DOHH2 (cell line): Measurements from ENCODE around the gene NOD2.

Source experiments
- CTCF ChIP-seq: fragments of 200-600 bp; sonication (generic); IDR thresholded peaks from one replicate; pipeline ENCODE4 v1.5.1; 2014; ENCODE audit warnings: antibody characterized with exemption, mild to moderate bottlenecking, low read depth, low read length; ENCODE audit not compliant: poor library complexity, severe bottlenecking
- EZH2phosphoT487 ChIP-seq: fragments of 200-600 bp; sonication (generic); IDR thresholded peaks from 2 replicates; pipeline ENCODE4 v1.6.1; 2017; ENCODE audit warnings: borderline replicate concordance, mild to moderate bottlenecking, antibody characterized with exemption, low read length, moderate library complexity, mixed read lengths

GRCh38 chr16:50690177-50690576, 3.2 kb upstream of the NOD2 start:
- TF ChIP-seq CTCF (no peak), EZH2phosphoT487 (no peak)
